HepG2 (cell line): Measurements from ENCODE around the gene TK2. TPM values are rescaled to one million over a fixed set of nuclear protein-coding genes. Genes with fewer than 3 reads are reported as not detected.

Experiments
- CBX5 ChIP-seq: sonication (generic); formaldehyde crosslinking; IDR thresholded peaks from 2 replicates; pipeline ENCODE4 v1.4.0; 2020; ENCODE audit warnings: missing genetic modification reagents, borderline replicate concordance
- CERS6 ChIP-seq: sonication (generic); formaldehyde crosslinking; IDR thresholded peaks from 2 replicates; pipeline ENCODE4 v1.5.0; 2020; ENCODE audit warnings: missing genetic modification reagents
- FOXO1 ChIP-seq: sonication (generic); formaldehyde crosslinking; IDR thresholded peaks from 2 replicates; pipeline ENCODE4 v1.4.0; 2020; ENCODE audit warnings: missing genetic modification reagents
- HNRNPUL1 ChIP-seq: fragments of 200-400 bp; formaldehyde crosslinking; IDR thresholded peaks from 2 replicates; pipeline ENCODE4 v1.6.1; 2017; ENCODE audit warnings: low read depth, mild to moderate bottlenecking, low read length, moderate library complexity
- ISX ChIP-seq: sonication (generic); formaldehyde crosslinking; conservative IDR thresholded peaks from 2 replicates; pipeline ENCODE4 v1.5.0; 2020; ENCODE audit warnings: missing genetic modification reagents
- KDM5A ChIP-seq: fragments of 200-600 bp; sonication (generic); IDR thresholded peaks from 2 replicates; pipeline ENCODE4 v1.7.0; 2018; ENCODE audit warnings: antibody characterized with exemption, mild to moderate bottlenecking, low read length, borderline replicate concordance
- KLF11 ChIP-seq: IDR thresholded peaks from 2 replicates; pipeline ENCODE4 v1.6.1; 2016; ENCODE audit warnings: missing compliant biosample characterization
- MED1 ChIP-seq: sonication (generic); formaldehyde crosslinking; IDR thresholded peaks from 2 replicates; pipeline ENCODE4 v1.4.0; 2020; ENCODE audit warnings: missing genetic modification reagents
- NFYB ChIP-seq: sonication (generic); formaldehyde crosslinking; IDR thresholded peaks from 2 replicates; pipeline ENCODE4 v1.4.0; 2020; ENCODE audit warnings: missing genetic modification reagents
- PHF8 ChIP-seq: sonication (generic); formaldehyde crosslinking; IDR thresholded peaks from 2 replicates; pipeline ENCODE4 v1.5.0; 2020; ENCODE audit warnings: missing genetic modification reagents
- RARA ChIP-seq: IDR thresholded peaks from 2 replicates; pipeline ENCODE4 v1.6.1; 2016; ENCODE audit warnings: missing genetic modification reagents, missing compliant biosample characterization
- RFX1 ChIP-seq: fragments of 450-650 bp; IDR thresholded peaks from 2 replicates; pipeline ENCODE4 v1.6.1; 2017
- SNAPC4 ChIP-seq: sonication (generic); formaldehyde crosslinking; IDR thresholded peaks from 2 replicates; pipeline ENCODE4 v1.4.0; 2020; ENCODE audit warnings: mild to moderate bottlenecking, missing genetic modification reagents
- SP1 ChIP-seq, 2 experiments: fragments of 450-650 bp in 1 of 2; sonication (generic) in 1 of 2; formaldehyde crosslinking in 1 of 2; IDR thresholded peaks; 2 replicates each; pipeline versions ENCODE4 v1.4.0 to v1.6.1; 2016 to 2020; ENCODE audit warnings: missing genetic modification reagents in 1 of 2
- SP2 ChIP-seq: sonication (generic); formaldehyde crosslinking; IDR thresholded peaks from 2 replicates; pipeline ENCODE4 v1.5.1; 2020; ENCODE audit warnings: mild to moderate bottlenecking, missing genetic modification reagents
- SRSF4 ChIP-seq: fragments of 200-400 bp; formaldehyde crosslinking; IDR thresholded peaks from one replicate; pipeline ENCODE4 v1.6.1; 2018; ENCODE audit warnings: mild to moderate bottlenecking, low read depth, low read length, moderate library complexity; ENCODE audit not compliant: poor library complexity, severe bottlenecking
- SRY ChIP-seq: sonication (generic); formaldehyde crosslinking; IDR thresholded peaks from 2 replicates; pipeline ENCODE4 v1.8.0; 2022; ENCODE audit warnings: mild to moderate bottlenecking, missing genetic modification reagents
- TERF1 ChIP-seq: sonication (generic); formaldehyde crosslinking; IDR thresholded peaks from 2 replicates; pipeline ENCODE4 v1.8.0; 2022; ENCODE audit warnings: mild to moderate bottlenecking, missing genetic modification reagents, moderate library complexity
- ZFP82 ChIP-seq: sonication (generic); formaldehyde crosslinking; IDR thresholded peaks from 2 replicates; pipeline ENCODE4 v1.5.1; 2020; ENCODE audit warnings: mild to moderate bottlenecking, missing genetic modification reagents, borderline replicate concordance
- ZNF225 ChIP-seq: sonication (generic); formaldehyde crosslinking; IDR thresholded peaks from 2 replicates; pipeline ENCODE4 v1.4.0; 2020; ENCODE audit warnings: mild to moderate bottlenecking, missing genetic modification reagents
- ZNF331 ChIP-seq: sonication (generic); formaldehyde crosslinking; IDR thresholded peaks from 2 replicates; pipeline ENCODE4 v1.4.0; 2020; ENCODE audit warnings: missing genetic modification reagents
- ZNF337 ChIP-seq: sonication (generic); formaldehyde crosslinking; IDR thresholded peaks from 2 replicates; pipeline ENCODE4 v1.5.1; 2020; ENCODE audit warnings: missing genetic modification reagents, low read depth, mild to moderate bottlenecking, borderline replicate concordance
- polyA plus RNA-seq, 8 experiments: library from polyadenylated mRNA; depleted of rRNA in 3 of 8; stranded (reverse) in 7 of 8; unstranded in 1 of 8; fragments of >200 nt; fragmentation: Illumina TruSeq in 4 of 8; extraction: Trizol in 4 of 8; gene quantifications; 2 replicates each; pipeline versions ENCODE4 v1.2.1 to v1.2.3, GENCODE V29; 2011 to 2016; ENCODE audit warnings: low read depth in 4 of 8, missing spikeins in 1 of 8, mixed read lengths in 1 of 8; ENCODE audit not compliant: insufficient read depth in 1 of 8
- total RNA-seq, 5 experiments: library from RNA; depleted of rRNA; stranded (reverse); fragments of >200 nt; fragmentation: Illumina TruSeq; extraction: Trizol; gene quantifications; 2 replicates each; pipeline ENCODE4 v1.2.3, GENCODE V29; 2016; ENCODE audit warnings: low read depth in 1 of 5
- TF ChIP-seq, protein P1 (sequence below): sonication (generic); formaldehyde crosslinking; IDR thresholded peaks from 2 replicates; pipeline ENCODE4 v1.8.0; 2022; ENCODE audit warnings: missing genetic modification reagents, low read depth, mild to moderate bottlenecking, borderline replicate concordance

TK2 gene
- total and polyA plus RNA-seq, 2 of the 13 experiments (the other 11 are each of a cell fraction or from before 2014, with no cell fraction given), result 18.7 to 21.0 TPM

DNA sequence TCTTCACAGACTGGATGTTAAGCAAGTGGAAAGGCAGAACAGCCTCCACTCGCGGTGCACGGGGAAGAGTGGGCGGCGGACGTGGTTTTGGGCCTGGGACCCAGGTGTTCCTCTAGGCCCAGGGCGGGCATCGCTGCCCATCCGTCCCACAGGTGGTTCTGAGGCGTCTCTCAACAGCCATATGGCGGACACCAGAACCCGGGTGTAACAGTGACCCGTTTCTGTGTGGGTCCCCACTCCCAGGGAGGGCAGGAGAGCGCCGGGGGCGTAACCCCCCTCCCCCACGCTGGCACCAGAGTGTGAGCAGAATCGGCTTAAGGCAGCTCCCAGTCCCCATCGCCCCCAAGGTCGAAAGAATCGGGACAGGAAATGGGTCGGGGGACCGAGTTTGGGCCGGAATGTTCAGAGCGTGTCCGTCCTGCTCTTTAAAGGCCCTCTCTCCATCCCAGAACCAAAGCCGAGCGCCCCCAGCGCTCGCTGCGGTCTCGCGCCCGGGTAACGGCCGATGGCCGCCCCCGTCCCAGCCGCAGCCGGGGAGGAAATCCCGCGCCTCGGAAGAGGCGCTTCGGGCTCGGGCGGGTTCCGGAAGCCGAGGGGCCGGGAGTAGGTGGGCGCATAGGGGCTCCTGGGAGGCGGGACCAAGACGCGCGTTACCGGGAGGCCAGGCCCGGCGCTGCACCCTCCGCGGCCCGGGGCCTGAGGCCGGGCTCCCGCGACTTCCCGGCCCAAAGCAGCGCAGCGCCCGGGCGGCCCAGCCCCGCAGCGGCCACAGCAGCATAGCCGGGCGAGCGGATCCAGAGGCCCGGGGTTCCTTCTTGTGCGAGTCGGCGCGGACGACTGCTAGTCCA lies at the start of gene TK2 (continued):
- TF ChIP-seq, protein P1, sequence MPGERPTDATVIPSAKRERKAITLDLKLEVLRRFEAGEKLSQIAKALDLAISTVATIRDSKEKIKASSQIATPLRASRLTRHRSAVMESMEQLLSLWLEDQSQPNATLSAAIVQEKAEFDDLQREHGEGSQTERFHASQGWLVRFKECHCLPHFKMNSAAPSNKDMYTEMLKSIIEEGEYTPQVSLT, result 0 out of 2 replicates have a peak, but pooled peaks have one; percentile 42
- TF ChIP-seq TERF1 (CRISPR knock-in tag) (0 out of 2 replicates have a peak, but pooled peaks have one; percentile 69), SP2 (CRISPR knock-in tag) (peak; percentile 65), HNRNPUL1 (no peak), CBX5 (CRISPR knock-in tag) (peak; percentile 38; the same call in 1 of the 2 replicates), SP1 (IDR thresholded peaks at IDR 0.05) (no peak), SP1 (CRISPR knock-in tag; IDR thresholded peaks at IDR 0.05) (0 out of 2 replicates have a peak, but pooled peaks have one; percentile 21), SNAPC4 (CRISPR knock-in tag) (peak; percentile 5; the same call in 1 of the 2 replicates), NFYB (CRISPR knock-in tag) (no peak), ISX (CRISPR knock-in tag) (0 out of 2 replicates have a peak, but pooled peaks have one; percentile 18), KLF11 (CRISPR knock-in tag) (no peak), FOXO1 (CRISPR knock-in tag) (no peak), KDM5A (peak; percentile 60), ZNF337 (no peak), MED1 (CRISPR knock-in tag) (no peak), ZFP82 (peak; percentile 76; the same call in 1 of the 2 replicates), ZNF331 (CRISPR knock-in tag) (peak; percentile 56; the same call in 1 of the 2 replicates), RFX1 (no peak), ZNF225 (CRISPR knock-in tag) (peak; percentile 48), SRSF4 (no peak), CERS6 (CRISPR knock-in tag) (no peak), PHF8 (CRISPR knock-in tag) (peak; percentile 94), RARA (CRISPR knock-in tag) (no peak), SRY (CRISPR knock-in tag) (peak; percentile 71; the same call in 1 of the 2 replicates)
